Erythroblast (primary cell): Measurements from ENCODE around the gene USP35.

ENCODE experiments used
- GATA1 ChIP-seq: IDR thresholded peaks from 2 replicates; pipeline ENCODE4 v1.6.1; 2011; ENCODE audit warnings: low read depth, mild to moderate bottlenecking, control low read depth, low read length, moderate library complexity
- POLR2A ChIP-seq: IDR thresholded peaks from 2 replicates; pipeline ENCODE4 v1.6.1; 2011; ENCODE audit warnings: mild to moderate bottlenecking, low read length

DNA sequence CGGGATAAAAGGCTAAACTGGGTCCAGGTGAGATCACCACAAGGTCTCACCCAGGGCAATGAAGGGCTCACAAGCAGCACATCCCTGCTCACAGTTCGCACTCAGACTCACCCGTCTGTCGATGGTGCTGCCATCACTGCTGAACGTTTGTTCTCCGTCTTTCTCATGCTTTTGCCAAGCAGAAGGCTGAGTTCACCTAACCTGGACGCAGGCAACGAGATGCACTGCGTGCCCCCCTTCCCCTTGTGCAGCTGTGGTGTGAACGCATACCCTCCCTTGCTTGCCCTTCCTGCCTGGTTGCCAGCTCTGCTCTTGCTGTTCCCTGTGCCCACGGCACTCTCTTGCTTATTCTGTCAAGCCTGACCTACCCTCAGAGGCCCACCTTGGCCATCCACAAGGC is 18.3 kb upstream of the USP35 start:
- TF ChIP-seq POLR2A (no peak), GATA1 (no peak)
